ENCODE results near the gene HYLS1.

- TF ChIP-seq HMGXB4 (CRISPR knock-in tag; IDR thresholded peaks at IDR 0.05) = no peak
- TF ChIP-seq MAX (CRISPR knock-in tag; IDR thresholded peaks at IDR 0.05) = no peak
- no peak for TF ChIP-seq CTCF (IDR thresholded peaks at IDR 0.05)
- TF ChIP-seq CBFB (CRISPR knock-in tag; IDR thresholded peaks at IDR 0.05; ENCODE audit: low read depth) = no peak
- no peak for TF ChIP-seq FOXJ3 (CRISPR knock-in tag; IDR thresholded peaks at IDR 0.05; ENCODE audit: borderline replicate concordance)
- TF ChIP-seq FOXP4 (CRISPR knock-in tag; IDR thresholded peaks at IDR 0.05) = no peak
Observed at GRCh38 chr11:125886997-125887372, 483 bp upstream of the HYLS1 start.
